Measurements from ENCODE around the gene COL27A1.
"Not testable (repeated sequence)": the region's sequence is repeated elsewhere in the genome, so short reads cannot be mapped to it uniquely, and the experiment has no call there.

The COL27A1 gene

GRCh38 chr9:114187827-114188226, 32.5 kb downstream of the COL27A1 start:
- no peak for TF ChIP-seq CTCF (IDR thresholded peaks at IDR 0.05; ENCODE audit: low read length, missing control alignments)
- no peak for DNase-seq (ENCODE audit: low read depth)
- H3K4me3 ChIP-seq (replicated peaks; ENCODE audit: low read depth, low read length): no peak overlapping the region

GRCh38 chr9:114189823-114190562, 34.7 kb downstream of the COL27A1 start:
- no peak for TF ChIP-seq CTCF (IDR thresholded peaks at IDR 0.05; ENCODE audit: low read length, missing control alignments)
- no peak overlapping the region for H3K4me3 ChIP-seq (replicated peaks; ENCODE audit: low read depth, low read length)

GRCh38 chr9:114190563-114190905, 35.2 kb downstream of the COL27A1 start:
- TF ChIP-seq CTCF (IDR thresholded peaks at IDR 0.05; ENCODE audit: low read length, missing control alignments): no peak
- no peak overlapping the region for H3K4me3 ChIP-seq (replicated peaks; ENCODE audit: low read depth, low read length)
- DNase-seq (ENCODE audit: low read depth): no peak

More at GRCh38 chr9:114189823-114190562, 34.7 kb downstream of the COL27A1 start:
- no peak for DNase-seq (ENCODE audit: low read depth)

- not testable (repeated sequence) for DNase-seq (ENCODE audit: low read depth); H3K4me3 ChIP-seq (replicated peaks; ENCODE audit: low read depth, low read length)
These were observed 36.1 kb downstream of the COL27A1 start for GRCh38 chr9:114191402-114191801.

GRCh38 chr9:114192539-114192938, 37.2 kb downstream of the COL27A1 start:
- no peak for TF ChIP-seq CTCF (IDR thresholded peaks at IDR 0.05; ENCODE audit: low read length, missing control alignments)
- no peak overlapping the region for H3K4me3 ChIP-seq (replicated peaks; ENCODE audit: low read depth, low read length)
- DNase-seq (ENCODE audit: low read depth): no peak

- H3K4me3 ChIP-seq (replicated peaks; ENCODE audit: low read depth, low read length): no peak overlapping the region
- TF ChIP-seq CTCF (IDR thresholded peaks at IDR 0.05; ENCODE audit: low read length, missing control alignments): no peak
- DNase-seq (ENCODE audit: low read depth): no peak
These were observed 37.8 kb downstream of the COL27A1 start for GRCh38 chr9:114193090-114193489.

- H3K4me3 ChIP-seq (replicated peaks; ENCODE audit: low read depth, low read length): no peak overlapping the region
- TF ChIP-seq CTCF (IDR thresholded peaks at IDR 0.05; ENCODE audit: low read length, missing control alignments): no peak
- no peak for DNase-seq (ENCODE audit: low read depth)
These were observed 40.8 kb downstream of the COL27A1 start for GRCh38 chr9:114196117-114196516.
